Mesendoderm (in vitro differentiated cells): ENCODE measurements around the gene CAP2.
A peak's percentile ranks its signal among the peaks of the same experiment; 100 is the strongest.

Experiments
- DNase-seq: peaks from one replicate; pipeline ENCODE4 v3.0.0; 2013
- H2AK5ac ChIP-seq: 2 replicates; pipeline ENCODE4 v1.6.1; 2013; ENCODE audit warnings: low read length, inconsistent platforms
- H2BK120ac ChIP-seq: 2 replicates; pipeline ENCODE4 v1.6.1; 2013; ENCODE audit warnings: low read depth, mild to moderate bottlenecking, low read length, moderate library complexity, mixed read lengths
- H2BK15ac ChIP-seq: replicated peaks from 2 replicates; pipeline ENCODE4 v1.6.1; 2013; ENCODE audit warnings: low read depth, mild to moderate bottlenecking, moderate library complexity
- H2BK5ac ChIP-seq: 2 replicates; pipeline ENCODE4 v1.6.1; 2013; ENCODE audit warnings: low read length, inconsistent platforms
- H3K18ac ChIP-seq: 2 replicates; pipeline ENCODE4 v1.6.1; 2013; ENCODE audit warnings: mild to moderate bottlenecking, low read length, mixed read lengths
- H3K23ac ChIP-seq: one replicate; pipeline ENCODE4 v1.6.1; 2013; ENCODE audit warnings: low read length
- H3K27ac ChIP-seq: 2 replicates; pipeline ENCODE4 v1.5.1; 2013; ENCODE audit warnings: low read depth, mild to moderate bottlenecking, inconsistent platforms, low read length, moderate library complexity
- H3K27me3 ChIP-seq: 2 replicates; pipeline ENCODE4 v1.6.1; 2013; ENCODE audit warnings: low read length, control low read depth, mild to moderate bottlenecking, inconsistent platforms; ENCODE audit not compliant: insufficient read depth, poor library complexity
- H3K36me3 ChIP-seq: 2 replicates; pipeline ENCODE4 v1.6.1; 2013; ENCODE audit warnings: low read length, inconsistent platforms; ENCODE audit not compliant: control insufficient read depth, insufficient read depth
- H3K4ac ChIP-seq: one replicate; pipeline ENCODE4 v1.6.1; 2013; ENCODE audit warnings: low read depth, mild to moderate bottlenecking, low read length, moderate library complexity
- H3K4me1 ChIP-seq: 2 replicates; pipeline ENCODE4 v1.6.1; 2013; ENCODE audit warnings: low read depth, low read length, inconsistent platforms; ENCODE audit not compliant: control insufficient read depth
- H3K4me2 ChIP-seq: 2 replicates; pipeline ENCODE4 v1.6.1; 2013; ENCODE audit warnings: low read length
- H3K4me3 ChIP-seq: 2 replicates; pipeline ENCODE4 v1.5.1; 2013; ENCODE audit warnings: mild to moderate bottlenecking, low read length
- H3K56ac ChIP-seq: one replicate; pipeline ENCODE4 v1.6.1; 2013; ENCODE audit warnings: low read length
- H3K79me1 ChIP-seq: 2 replicates; pipeline ENCODE4 v1.6.1; 2013; ENCODE audit warnings: low read length, inconsistent platforms
- H3K79me2 ChIP-seq: 2 replicates; pipeline ENCODE4 v1.6.1; 2013; ENCODE audit warnings: mild to moderate bottlenecking, low read length; ENCODE audit not compliant: control insufficient read depth, insufficient read depth
- H3K9ac ChIP-seq: 2 replicates; pipeline ENCODE4 v1.6.1; 2013; ENCODE audit warnings: low read length, inconsistent platforms
- H4K5ac ChIP-seq: one replicate; pipeline ENCODE4 v1.6.1; 2013; ENCODE audit warnings: low read length
- H4K8ac ChIP-seq: one replicate; pipeline ENCODE4 v1.6.1; 2013; ENCODE audit warnings: low read depth, mild to moderate bottlenecking, control low read depth, low read length, moderate library complexity
- WGBS: extraction: QIAGEN DNeasy Blood & Tissue Kit; methylation state at CpG from one replicate; pipeline ENCODE4 v1.1.7; 2013; ENCODE audit warnings: low lambda C conversion rate, missing lambda C conversion rate; ENCODE audit not compliant: insufficient coverage; ENCODE audit errors: extremely low coverage; 5-methylcytosine and 5-hydroxymethylcytosine counted together

Gene CAP2

GRCh38 chr6:17491416-17492142, 98.2 kb downstream of the CAP2 start:
- no peak overlapping the region for H4K8ac ChIP-seq
- H4K5ac ChIP-seq = no peak overlapping the region
- no peak overlapping the region for H2BK120ac ChIP-seq
- H2BK15ac ChIP-seq = no peak overlapping the region
- no peaks in the 10 kb centered on the region for H3K36me3 ChIP-seq
- no peak overlapping the region for H2BK5ac ChIP-seq
- DNase-seq = no peak
- H3K23ac ChIP-seq = no peak overlapping the region
- no CpG with 5 or more reads among the region's 10 CpGs for WGBS
- no peak overlapping the region for H3K4ac ChIP-seq
- no peak overlapping the region for H3K4me3 ChIP-seq
- no peak overlapping the region for H3K18ac ChIP-seq
- no peaks in the 10 kb centered on the region for H3K79me2 ChIP-seq
- no peaks in the 10 kb centered on the region for H3K79me1 ChIP-seq
- H3K9ac ChIP-seq = no peak overlapping the region
- peaks cover 2% of the 10 kb centered on the region for H3K4me1 ChIP-seq
- H3K27me3 ChIP-seq = no peaks in the 10 kb centered on the region
- H2AK5ac ChIP-seq = no peak overlapping the region
- H3K4me2 ChIP-seq = no peak overlapping the region
- H3K56ac ChIP-seq = no peak overlapping the region
- no peak overlapping the region for H3K27ac ChIP-seq

DNA sequence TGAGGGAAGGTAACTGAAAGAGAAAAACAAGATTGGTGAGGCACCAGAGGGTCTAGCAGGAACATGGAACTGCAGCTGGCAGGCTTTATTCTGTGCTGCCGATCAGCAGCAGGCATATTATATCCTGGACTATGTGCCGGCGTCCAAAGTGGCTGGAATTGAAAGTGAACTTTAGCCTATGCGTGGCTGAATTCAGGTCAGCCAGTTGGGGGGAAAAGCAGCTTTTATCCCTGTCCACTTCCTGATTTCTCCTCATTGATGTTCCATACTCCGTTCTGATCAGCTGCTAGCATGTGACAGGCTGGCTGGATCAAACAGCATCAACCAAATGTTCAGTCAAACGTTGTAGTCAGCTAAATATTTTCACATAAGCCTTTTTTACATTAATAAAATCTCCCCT, 99.0 kb downstream of the CAP2 start:
- Histone ChIP-seq H3K4me3 (no peak overlapping the region), H3K79me2 (no peaks in the 10 kb centered on the region)

DNA sequence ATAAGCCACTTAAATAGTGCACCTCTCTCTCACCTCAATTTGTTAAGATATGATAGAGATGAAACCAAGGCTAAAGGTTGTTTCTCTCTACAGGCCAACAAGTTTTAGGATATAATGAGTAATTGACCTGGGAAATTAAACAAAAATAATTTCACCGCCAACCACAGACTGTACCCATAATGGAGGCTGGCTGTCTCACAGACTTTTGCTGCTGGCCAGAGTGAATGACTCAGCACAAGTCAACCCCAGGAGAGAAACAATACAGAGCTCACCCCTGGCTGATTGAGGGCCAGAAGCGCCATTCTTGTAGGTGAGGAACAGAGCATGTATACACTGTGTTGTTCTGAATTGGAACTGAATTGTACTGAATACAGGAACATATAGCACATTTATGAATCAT, 99.9 kb downstream of the CAP2 start:
- no peak for DNase-seq
- H2BK15ac ChIP-seq = no peak overlapping the region

More for the DNA sequence above, 99.0 kb downstream of the CAP2 start:
- Histone ChIP-seq H3K36me3 (no peaks in the 10 kb centered on the region), H3K4ac (no peak overlapping the region), H3K9ac (no peak overlapping the region), H3K4me1 (peaks cover 2% of the 10 kb centered on the region), H3K18ac (no peak overlapping the region), H3K27ac (no peak overlapping the region), H2BK5ac (no peak overlapping the region), H3K23ac (no peak overlapping the region), H2BK15ac (no peak overlapping the region), H4K8ac (no peak overlapping the region), H3K79me1 (no peaks in the 10 kb centered on the region), H3K27me3 (no peaks in the 10 kb centered on the region), H2BK120ac (no peak overlapping the region), H2AK5ac (no peak overlapping the region), H3K56ac (no peak overlapping the region), H4K5ac (no peak overlapping the region), H3K4me2 (no peak overlapping the region)
- no CpG with 5 or more reads among the region's 6 CpGs for WGBS
- DNase-seq = no peak

DNA sequence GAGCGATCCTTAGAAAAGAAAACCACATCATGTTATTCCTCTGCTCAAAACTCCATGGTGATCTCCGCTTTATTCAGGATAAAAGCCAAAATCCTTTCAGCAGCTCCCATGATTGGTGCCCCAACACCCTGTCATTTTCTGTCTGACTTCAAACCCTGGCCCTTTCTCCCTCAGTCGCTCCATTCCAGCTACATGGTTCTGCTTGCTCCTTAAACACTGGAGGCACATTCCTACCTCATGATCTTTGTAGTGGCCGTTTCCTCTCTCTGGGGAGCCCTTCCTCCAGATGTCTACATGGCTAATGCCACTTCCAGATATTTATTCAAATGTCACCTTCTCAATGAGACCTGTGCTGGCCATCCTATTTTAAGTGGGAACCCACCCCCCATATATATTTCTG, 100.8 kb downstream of the CAP2 start:
- H3K36me3 ChIP-seq = no peaks in the 10 kb centered on the region
- no peak overlapping the region for H3K4ac ChIP-seq
- H3K18ac ChIP-seq = no peak overlapping the region
- WGBS = no CpG with 5 or more reads among the region's 4 CpGs
- no peak overlapping the region for H4K5ac ChIP-seq
- H2BK15ac ChIP-seq = no peak overlapping the region
- no peak overlapping the region for H3K4me2 ChIP-seq
- H3K56ac ChIP-seq = no peak overlapping the region
- H2BK120ac ChIP-seq = no peak overlapping the region
- H3K79me2 ChIP-seq = no peaks in the 10 kb centered on the region
- no peak overlapping the region for H3K4me3 ChIP-seq
- no peak overlapping the region for H3K9ac ChIP-seq
- H3K23ac ChIP-seq = no peak overlapping the region
- H2BK5ac ChIP-seq = no peak overlapping the region
- H3K27me3 ChIP-seq = no peaks in the 10 kb centered on the region
- no peak overlapping the region for H2AK5ac ChIP-seq
- no peak for DNase-seq
- peaks cover 2% of the 10 kb centered on the region for H3K4me1 ChIP-seq
- no peaks in the 10 kb centered on the region for H3K79me1 ChIP-seq
- H4K8ac ChIP-seq = no peak overlapping the region
- H3K27ac ChIP-seq = no peak overlapping the region

More for the DNA sequence above, 99.9 kb downstream of the CAP2 start:
- no peak overlapping the region for H4K8ac ChIP-seq
- H3K36me3 ChIP-seq = no peaks in the 10 kb centered on the region
- no peak overlapping the region for H2AK5ac ChIP-seq
- peaks cover 2% of the 10 kb centered on the region for H3K4me1 ChIP-seq
- no peak overlapping the region for H3K27ac ChIP-seq
- no peak overlapping the region for H3K18ac ChIP-seq
- H3K4me3 ChIP-seq = no peak overlapping the region
- no peak overlapping the region for H3K9ac ChIP-seq
- no peak overlapping the region for H3K23ac ChIP-seq
- H4K5ac ChIP-seq = no peak overlapping the region
- H3K79me2 ChIP-seq = no peaks in the 10 kb centered on the region
- H2BK5ac ChIP-seq = no peak overlapping the region
- H3K79me1 ChIP-seq = no peaks in the 10 kb centered on the region
- H3K4me2 ChIP-seq = no peak overlapping the region
- H3K27me3 ChIP-seq = no peaks in the 10 kb centered on the region
- no CpG with 5 or more reads among the region's 2 CpGs for WGBS
- no peak overlapping the region for H3K56ac ChIP-seq
- no peak overlapping the region for H3K4ac ChIP-seq
- H2BK120ac ChIP-seq = no peak overlapping the region

GRCh38 chr6:17494919-17495318, 101.5 kb downstream of the CAP2 start:
- Histone ChIP-seq H2AK5ac (no peak overlapping the region), H2BK15ac (no peak overlapping the region), H2BK120ac (no peak overlapping the region), H4K8ac (no peak overlapping the region), H4K5ac (no peak overlapping the region), H3K4me1 (peaks cover 2% of the 10 kb centered on the region), H3K9ac (no peak overlapping the region), H3K23ac (no peak overlapping the region), H3K27me3 (no peaks in the 10 kb centered on the region), H3K4me2 (no peak overlapping the region), H3K56ac (no peak overlapping the region), H3K79me2 (no peaks in the 10 kb centered on the region), H3K4me3 (no peak overlapping the region), H3K27ac (no peak overlapping the region), H3K18ac (no peak overlapping the region), H3K36me3 (no peaks in the 10 kb centered on the region), H3K79me1 (no peaks in the 10 kb centered on the region), H2BK5ac (no peak overlapping the region), H3K4ac (no peak overlapping the region)
- no CpG with 5 or more reads among the region's 2 CpGs for WGBS
- no peak for DNase-seq

DNA sequence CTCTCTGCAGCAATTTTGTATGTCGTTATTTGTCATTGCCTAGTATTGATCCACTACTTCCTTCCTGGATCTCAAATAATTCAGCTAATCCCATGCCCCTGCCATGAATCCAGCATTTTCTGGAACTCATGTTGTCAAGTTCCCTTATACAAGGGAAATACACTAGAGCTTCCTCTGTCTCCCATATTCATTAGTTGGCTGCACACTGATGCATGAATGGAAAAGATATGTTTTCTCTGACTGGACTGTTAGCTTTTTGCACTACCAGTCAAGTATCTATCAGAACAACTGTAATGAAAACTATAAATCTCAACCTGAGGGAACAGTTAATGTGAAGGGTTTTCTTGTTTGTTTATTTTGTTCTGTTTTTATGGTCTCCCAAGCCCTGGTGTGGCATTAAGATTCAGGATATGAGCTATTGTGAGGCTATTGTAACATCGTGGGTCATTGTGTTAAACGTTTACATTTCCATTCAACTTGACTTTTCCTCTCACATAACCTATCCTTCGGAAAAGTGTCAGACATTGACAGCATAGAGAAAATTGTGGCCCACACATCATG, 104.2 kb downstream of the CAP2 start:
- no peak overlapping the region for H3K4ac ChIP-seq
- no peak for DNase-seq
- no peak overlapping the region for H3K23ac ChIP-seq
- H3K9ac ChIP-seq = no peak overlapping the region
- H3K4me2 ChIP-seq = no peak overlapping the region
- H4K8ac ChIP-seq = no peak overlapping the region
- no peaks in the 10 kb centered on the region for H3K27me3 ChIP-seq
- no peaks in the 10 kb centered on the region for H3K79me1 ChIP-seq
- no peaks in the 10 kb centered on the region for H3K36me3 ChIP-seq
- H4K5ac ChIP-seq = no peak overlapping the region
- H2BK5ac ChIP-seq = no peak overlapping the region
- no peak overlapping the region for H3K27ac ChIP-seq
- no peak overlapping the region for H2BK15ac ChIP-seq
- no peak overlapping the region for H3K4me3 ChIP-seq
- H3K56ac ChIP-seq = no peak overlapping the region
- no peaks in the 10 kb centered on the region for H3K79me2 ChIP-seq
- no peak overlapping the region for H3K18ac ChIP-seq
- peak overlapping the region; percentile 73 for H2BK120ac ChIP-seq
- WGBS = no CpG with 5 or more reads among the region's 4 CpGs
- H2AK5ac ChIP-seq = no peak overlapping the region
- H3K4me1 ChIP-seq = peaks cover 2% of the 10 kb centered on the region
